T-helper 1 cell (primary cell): ENCODE results near the gene ZFYVE28.

Experiments used
- DNase-seq, 5 donors: peaks; one replicate each; pipeline ENCODE4 v3.0.0-alpha.2; 2012 to 2020

ZFYVE28 gene

GRCh38 chr4:2330091-2331042 lies 88.1 kb downstream of the ZFYVE28 start:
- no peak for DNase-seq

GRCh38 chr4:2327579-2327978 lies 90.9 kb downstream of the ZFYVE28 start:
- no peak for DNase-seq

- no peak for DNase-seq
Measured at GRCh38 chr4:2324891-2325290, 93.6 kb downstream of the ZFYVE28 start.

GRCh38 chr4:2322841-2323240 lies 95.6 kb downstream of the ZFYVE28 start:
- no peak for DNase-seq

- DNase-seq = no peak
Measured at GRCh38 chr4:2322227-2322626, 96.2 kb downstream of the ZFYVE28 start.

- DNase-seq = no peak
Measured at GRCh38 chr4:2321279-2322196, 96.9 kb downstream of the ZFYVE28 start.

DNA sequence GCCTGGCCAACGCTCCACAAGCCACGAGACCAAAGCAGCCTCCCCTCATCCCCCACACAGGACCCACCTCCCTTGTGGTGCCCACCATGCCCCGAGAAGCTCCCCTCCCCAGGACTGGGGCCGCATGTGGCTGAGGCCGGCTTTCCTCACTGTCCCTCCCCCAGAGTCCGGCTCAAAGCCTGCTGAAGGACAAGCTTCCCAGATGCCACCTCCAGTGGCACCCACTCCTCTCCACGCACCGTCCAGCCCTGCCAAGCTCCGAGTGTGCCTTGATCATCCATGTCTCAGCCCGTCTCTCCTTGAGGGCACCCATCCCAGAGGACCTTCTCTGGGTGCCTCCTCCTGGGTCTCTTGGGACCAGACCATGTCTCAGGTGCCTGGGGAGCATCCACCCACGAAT lies 97.7 kb downstream of the ZFYVE28 start:
- no peak for DNase-seq

GRCh38 chr4:2320152-2320551 lies 98.3 kb downstream of the ZFYVE28 start:
- DNase-seq = no peak

DNA sequence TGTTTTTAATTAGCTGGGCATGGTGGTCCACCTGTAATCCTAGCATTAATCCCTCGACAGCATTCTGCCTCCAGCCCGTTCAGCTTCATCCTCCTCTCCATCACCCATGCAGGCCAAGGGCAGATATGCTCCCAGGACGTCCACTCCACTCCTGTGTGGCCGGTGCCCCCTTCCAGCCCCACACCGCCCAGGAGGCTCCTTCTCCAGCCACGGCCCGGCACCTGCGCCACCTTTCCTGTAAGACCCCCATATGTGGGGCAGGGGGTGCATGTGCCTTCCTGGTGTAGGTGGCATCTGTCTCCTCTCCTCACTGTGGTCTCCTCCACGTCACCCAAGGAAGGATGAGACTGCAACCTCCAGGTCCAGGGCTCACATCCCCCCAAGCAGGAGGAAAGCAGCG lies 99.6 kb downstream of the ZFYVE28 start:
- no peak for DNase-seq

- DNase-seq = no peak
Measured at GRCh38 chr4:2318476-2318875, 100.0 kb downstream of the ZFYVE28 start.

GRCh38 chr4:2313366-2313765 lies 105.1 kb downstream of the ZFYVE28 start:
- no peak for DNase-seq

DNA sequence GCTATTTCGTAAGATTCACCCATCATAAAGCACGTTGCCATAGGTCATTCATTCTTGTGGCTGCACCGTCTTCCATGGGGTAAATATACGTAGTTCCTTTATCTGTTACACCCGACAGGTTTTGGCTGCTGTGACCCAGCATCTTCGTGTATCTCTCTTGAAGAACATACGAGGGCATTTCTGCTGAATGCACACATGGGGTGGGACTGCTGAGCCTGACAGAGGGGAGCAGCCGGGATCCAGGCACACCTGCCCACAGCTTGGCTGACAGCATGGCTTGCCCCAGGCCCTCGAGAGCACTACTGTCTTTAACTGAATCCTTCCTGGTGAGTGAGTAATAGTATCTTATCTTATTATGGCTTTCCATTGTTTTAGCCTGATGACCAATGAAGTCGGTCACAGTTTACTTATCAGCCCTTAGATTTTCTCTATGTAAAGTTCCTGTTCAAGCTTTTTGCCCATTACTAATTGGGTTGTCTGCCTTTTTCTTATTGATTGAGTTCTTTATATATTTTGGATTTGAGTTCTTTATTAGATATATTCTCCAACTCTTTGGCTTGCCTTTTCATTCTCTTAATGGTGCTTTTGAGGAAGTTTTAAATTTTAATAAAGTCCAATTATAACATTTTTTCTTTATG lies 111.6 kb downstream of the ZFYVE28 start:
- DNase-seq = no peak

- no peak for DNase-seq
Measured at GRCh38 chr4:2305766-2306501, 112.5 kb downstream of the ZFYVE28 start.

GRCh38 chr4:2304877-2305561 lies 113.4 kb downstream of the ZFYVE28 start:
- no peak for DNase-seq

- DNase-seq = no peak
Measured at GRCh38 chr4:2304321-2304876, 114.0 kb downstream of the ZFYVE28 start.

DNA sequence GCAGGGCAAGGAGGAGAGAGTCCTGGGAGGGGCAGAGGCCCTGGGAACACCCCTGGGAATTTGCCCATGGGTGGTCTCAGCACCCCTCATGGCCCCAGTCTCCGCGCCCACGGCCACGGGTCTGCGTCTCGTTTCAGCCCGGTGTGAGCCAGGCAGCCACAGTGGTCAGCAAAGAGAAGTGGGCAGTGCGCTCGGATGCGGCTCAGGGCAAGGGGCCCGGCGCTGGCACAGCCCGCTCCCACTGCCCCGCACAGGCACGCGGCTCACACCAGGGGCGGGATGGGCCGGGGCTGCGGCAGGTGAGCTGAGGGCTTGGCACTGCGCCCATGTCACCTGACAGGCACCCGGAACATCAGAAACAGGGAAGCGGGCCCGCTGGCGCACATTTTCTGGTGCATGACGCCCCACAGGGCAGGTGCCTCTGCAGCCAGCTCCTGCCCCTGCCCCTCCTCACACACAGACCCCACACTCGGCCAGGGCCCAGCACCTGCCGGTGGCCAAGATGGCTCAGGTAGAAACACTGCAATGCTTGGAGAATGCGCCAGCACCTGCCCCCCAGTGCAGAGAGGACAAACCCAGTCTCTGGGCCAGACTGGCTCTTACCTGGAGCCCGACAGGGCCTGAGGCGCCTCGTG lies 114.6 kb downstream of the ZFYVE28 start:
- DNase-seq = no peak

GRCh38 chr4:2303121-2303685 lies 115.2 kb downstream of the ZFYVE28 start:
- no peak for DNase-seq

GRCh38 chr4:2302387-2303119 lies 115.9 kb downstream of the ZFYVE28 start:
- DNase-seq = no peak

GRCh38 chr4:2301806-2302205 lies 116.6 kb downstream of the ZFYVE28 start:
- no peak for DNase-seq

- DNase-seq = no peak
Measured at GRCh38 chr4:2301225-2301642, 117.2 kb downstream of the ZFYVE28 start.
